Amniotic epithelial cell (primary cell): ENCODE measurements around the gene TBC1D2B.
A peak's percentile ranks its signal among the peaks of the same experiment; 100 is the strongest.

Source experiments
- DNase-seq: peaks from one replicate; pipeline ENCODE4 v3.0.0-alpha.2; 2010; ENCODE audit warnings: low read depth

The TBC1D2B gene

GRCh38 chr15:78033864-78034263 lies 43.6 kb downstream of the TBC1D2B start:
- DNase-seq, result no peak

- no peak for DNase-seq
Observed at GRCh38 chr15:78032671-78033070, 44.8 kb downstream of the TBC1D2B start.

- no peak for DNase-seq
Observed at GRCh38 chr15:78024883-78025282, 52.6 kb downstream of the TBC1D2B start.

- no peak for DNase-seq
Observed at GRCh38 chr15:78024519-78024870, 53.0 kb downstream of the TBC1D2B start.

- no peak for DNase-seq
Observed at GRCh38 chr15:78023865-78024518, 53.5 kb downstream of the TBC1D2B start.

GRCh38 chr15:78023081-78023665 lies 54.3 kb downstream of the TBC1D2B start:
- DNase-seq, result no peak

- DNase-seq, result no peak
Observed at GRCh38 chr15:78021761-78022160, 55.8 kb downstream of the TBC1D2B start.

- DNase-seq, result no peak
Observed at GRCh38 chr15:78020007-78020406, 57.5 kb downstream of the TBC1D2B start.

GRCh38 chr15:78018946-78019644 lies 58.4 kb downstream of the TBC1D2B start:
- DNase-seq, result no peak

GRCh38 chr15:78018445-78018844 lies 59.1 kb downstream of the TBC1D2B start:
- no peak for DNase-seq

GRCh38 chr15:78016860-78017259 lies 60.7 kb downstream of the TBC1D2B start:
- DNase-seq, result no peak

GRCh38 chr15:78012643-78013077 lies 64.9 kb downstream of the TBC1D2B start:
- peak; percentile 91 for DNase-seq

GRCh38 chr15:78010067-78010466 lies 67.4 kb downstream of the TBC1D2B start:
- DNase-seq, result no peak

GRCh38 chr15:78007964-78008886 lies 69.3 kb downstream of the TBC1D2B start:
- peak; percentile 77 for DNase-seq

- no peak for DNase-seq
Observed at GRCh38 chr15:78007211-78007931, 70.1 kb downstream of the TBC1D2B start.

GRCh38 chr15:78006567-78007205 lies 70.8 kb downstream of the TBC1D2B start:
- no peak for DNase-seq

GRCh38 chr15:78004919-78005634 lies 72.4 kb downstream of the TBC1D2B start:
- peak; percentile 97 for DNase-seq

GRCh38 chr15:78004222-78004727 lies 73.2 kb downstream of the TBC1D2B start:
- DNase-seq, result no peak

- no peak for DNase-seq
Observed at GRCh38 chr15:78003539-78004008, 73.9 kb downstream of the TBC1D2B start.

- no peak for DNase-seq
Observed at GRCh38 chr15:78002996-78003395, 74.5 kb downstream of the TBC1D2B start.
